Upper lobe of left lung (tissue), 4 donors: ENCODE results near the gene SGCD.

Source experiments
- CTCF ChIP-seq, 6 experiments: fragments of 450-650 bp in 4 of 6; fragments of 200-600 bp in 2 of 6; sonication (generic) in 2 of 6; IDR thresholded peaks; one replicate each; pipeline ENCODE4 v1.5.1; 2016 to 2019; ENCODE audit warnings: antibody characterized with exemption in 6 of 6
- POLR2A ChIP-seq, 4 donors: fragments of 450-650 bp; IDR thresholded peaks; one replicate each; pipeline ENCODE4 v1.5.1; 2016 to 2017; ENCODE audit warnings: antibody characterized with exemption in 4 of 4, mild to moderate bottlenecking in 2 of 4
- POLR2AphosphoS5 ChIP-seq, 2 donors: sonication (generic); formaldehyde crosslinking; IDR thresholded peaks; one replicate each; pipeline ENCODE4 v1.5.1; 2017; ENCODE audit warnings: antibody characterized with exemption in 2 of 2

DNA sequence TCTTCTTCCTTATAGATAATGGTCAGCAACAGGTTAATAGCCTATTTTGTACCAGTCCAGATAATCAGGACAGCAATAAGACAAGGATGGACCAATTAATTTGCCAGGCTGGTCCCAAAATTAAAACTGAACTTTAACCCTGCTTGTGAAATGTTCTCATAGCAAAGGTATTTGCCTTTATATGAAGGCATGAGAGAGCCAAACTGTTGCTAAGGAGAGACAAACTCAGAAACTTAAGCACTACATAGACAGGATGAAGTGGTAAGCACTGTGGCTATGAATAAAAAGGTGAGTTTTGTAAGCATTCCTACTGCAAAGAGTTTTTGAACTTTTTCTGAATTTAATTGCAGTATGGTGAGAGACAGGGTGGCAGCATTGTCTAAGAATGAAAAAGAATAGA is 348.4 kb downstream of the SGCD start:
- TF ChIP-seq CTCF (IDR thresholded peaks at IDR 0.05) (no peak), POLR2AphosphoS5 (IDR thresholded peaks at IDR 0.05) (no peak), POLR2A (IDR thresholded peaks at IDR 0.05) (no peak)
